OCI-LY7 (cell line): ENCODE results near the gene PDCL2.

Experiments
- CTCF ChIP-seq: fragments of 200-600 bp; sonication (generic); conservative IDR thresholded peaks from 2 replicates; pipeline ENCODE4 v1.5.1; 2014; ENCODE audit warnings: mild to moderate bottlenecking, antibody characterized with exemption, low read length, moderate library complexity, mixed read lengths
- EZH2phosphoT487 ChIP-seq: fragments of 200-600 bp; sonication (generic); IDR thresholded peaks from 2 replicates; pipeline ENCODE4 v1.6.1; 2018; ENCODE audit warnings: low read depth, borderline replicate concordance, mild to moderate bottlenecking, mixed run types, antibody characterized with exemption, low read length, moderate library complexity, mixed read lengths

- TF ChIP-seq CTCF: no peak
- no peak for TF ChIP-seq EZH2phosphoT487
Observed at GRCh38 chr4:55568905-55569504, 23.0 kb downstream of the PDCL2 start.
